ENCODE results near the gene HOXA1.
"Not testable (repeated sequence)": the region's sequence is repeated elsewhere in the genome, so short reads cannot be mapped to it uniquely, and the experiment has no call there.

HOXA1 gene

GRCh38 chr7:27091105-27091504 is 4.7 kb downstream of the HOXA1 start:
- no peak for DNase-seq

GRCh38 chr7:27088002-27088922 is 7.5 kb downstream of the HOXA1 start:
- DNase-seq, result no peak

GRCh38 chr7:27083646-27084045 is 12.2 kb downstream of the HOXA1 start:
- DNase-seq, result no peak

GRCh38 chr7:27082171-27082570 is 13.6 kb downstream of the HOXA1 start:
- DNase-seq, result no peak

GRCh38 chr7:27080844-27081436 is 14.9 kb downstream of the HOXA1 start:
- DNase-seq, result no peak

- DNase-seq, result no peak
Observed at GRCh38 chr7:27079234-27079975, 16.4 kb downstream of the HOXA1 start.

GRCh38 chr7:27078616-27079233 is 17.1 kb downstream of the HOXA1 start:
- DNase-seq, result no peak

GRCh38 chr7:27073076-27073475 is 22.7 kb downstream of the HOXA1 start:
- DNase-seq, result no peak

- no peak for DNase-seq
Observed at GRCh38 chr7:27071622-27072390, 24.0 kb downstream of the HOXA1 start.

- no peak for DNase-seq
Observed at GRCh38 chr7:27068259-27068658, 27.5 kb downstream of the HOXA1 start.

GRCh38 chr7:27066148-27066547 is 29.7 kb downstream of the HOXA1 start:
- DNase-seq, result no peak

- DNase-seq, result no peak
Observed at GRCh38 chr7:27065709-27066108, 30.1 kb downstream of the HOXA1 start.

- no peak for DNase-seq
Observed at GRCh38 chr7:27064661-27065060, 31.1 kb downstream of the HOXA1 start.

GRCh38 chr7:27064159-27064558 is 31.6 kb downstream of the HOXA1 start:
- DNase-seq, result no peak

- DNase-seq, result no peak
Observed at GRCh38 chr7:27062946-27063345, 32.9 kb downstream of the HOXA1 start.

GRCh38 chr7:27053153-27053552 is 42.6 kb downstream of the HOXA1 start:
- DNase-seq, result no peak

- no peak for DNase-seq
Observed at GRCh38 chr7:27051451-27051850, 44.3 kb downstream of the HOXA1 start.

- DNase-seq, result no peak
Observed at GRCh38 chr7:27048438-27048837, 47.4 kb downstream of the HOXA1 start.

GRCh38 chr7:27046854-27047549 is 48.8 kb downstream of the HOXA1 start:
- no peak for DNase-seq

- not testable (repeated sequence) for DNase-seq
Observed at GRCh38 chr7:27045972-27046371, 49.8 kb downstream of the HOXA1 start.

- not testable (repeated sequence) for DNase-seq
Observed at GRCh38 chr7:27045066-27045465, 50.7 kb downstream of the HOXA1 start.
